Measurements from ENCODE around the gene ABCC1. TPM values are rescaled to one million over a fixed set of nuclear protein-coding genes. Genes with fewer than 3 reads are reported as not detected.

ABCC1 gene
- total RNA-seq, 2 experiments from 2014 or later, result 64.5 to 67.6 TPM

DNA sequence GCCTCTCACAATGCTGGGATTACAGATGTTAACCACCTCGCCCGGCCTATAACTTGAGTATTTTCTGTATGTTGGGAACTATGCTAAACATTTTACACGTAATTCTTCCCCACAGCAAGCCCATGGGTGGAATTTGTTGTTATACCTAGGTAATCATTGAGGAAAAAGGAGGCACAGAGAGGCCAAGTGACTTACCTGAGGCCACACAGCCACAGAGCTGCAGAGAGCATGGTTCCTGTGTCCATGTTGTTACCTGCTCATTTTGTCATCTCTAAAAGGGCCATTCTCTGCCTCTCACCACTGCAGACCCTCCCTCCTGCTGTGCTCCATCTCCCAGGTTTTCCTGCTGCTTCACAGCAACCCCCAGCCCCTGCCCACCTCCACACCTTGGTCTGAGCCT lies 135.5 kb downstream of the ABCC1 start:
- no peaks in the 10 kb centered on the region for H3K27me3 Mint-ChIP-seq
- intact Hi-C loops (cut with micrococcal nuclease), result no loop called here
- peak overlapping the region; percentile 20 for H3K27ac Mint-ChIP-seq
- no peak for ATAC-seq
- H3K36me3 Mint-ChIP-seq (ENCODE audit: low read depth), result peaks cover 64% of the 10 kb centered on the region
- peaks cover 7% of the 10 kb centered on the region for H3K9me3 Mint-ChIP-seq
- ChIA-PET CTCF (no interaction called here), POLR2A (interaction anchor here (0.6 kb wide), 1 partner anchor 29 kb away, joined by 3 read pairs; no protein-coding TSS in a partner anchor)
- TF ChIP-seq, protein P1, sequence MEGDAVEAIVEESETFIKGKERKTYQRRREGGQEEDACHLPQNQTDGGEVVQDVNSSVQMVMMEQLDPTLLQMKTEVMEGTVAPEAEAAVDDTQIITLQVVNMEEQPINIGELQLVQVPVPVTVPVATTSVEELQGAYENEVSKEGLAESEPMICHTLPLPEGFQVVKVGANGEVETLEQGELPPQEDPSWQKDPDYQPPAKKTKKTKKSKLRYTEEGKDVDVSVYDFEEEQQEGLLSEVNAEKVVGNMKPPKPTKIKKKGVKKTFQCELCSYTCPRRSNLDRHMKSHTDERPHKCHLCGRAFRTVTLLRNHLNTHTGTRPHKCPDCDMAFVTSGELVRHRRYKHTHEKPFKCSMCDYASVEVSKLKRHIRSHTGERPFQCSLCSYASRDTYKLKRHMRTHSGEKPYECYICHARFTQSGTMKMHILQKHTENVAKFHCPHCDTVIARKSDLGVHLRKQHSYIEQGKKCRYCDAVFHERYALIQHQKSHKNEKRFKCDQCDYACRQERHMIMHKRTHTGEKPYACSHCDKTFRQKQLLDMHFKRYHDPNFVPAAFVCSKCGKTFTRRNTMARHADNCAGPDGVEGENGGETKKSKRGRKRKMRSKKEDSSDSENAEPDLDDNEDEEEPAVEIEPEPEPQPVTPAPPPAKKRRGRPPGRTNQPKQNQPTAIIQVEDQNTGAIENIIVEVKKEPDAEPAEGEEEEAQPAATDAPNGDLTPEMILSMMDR (IDR thresholded peaks at IDR 0.05), result no peak
- no peaks in the 10 kb centered on the region for H3K4me1 Mint-ChIP-seq (ENCODE audit: low read depth)
- H3K4me3 Mint-ChIP-seq, result no peak overlapping the region
- no peak for DNase-seq

DNA sequence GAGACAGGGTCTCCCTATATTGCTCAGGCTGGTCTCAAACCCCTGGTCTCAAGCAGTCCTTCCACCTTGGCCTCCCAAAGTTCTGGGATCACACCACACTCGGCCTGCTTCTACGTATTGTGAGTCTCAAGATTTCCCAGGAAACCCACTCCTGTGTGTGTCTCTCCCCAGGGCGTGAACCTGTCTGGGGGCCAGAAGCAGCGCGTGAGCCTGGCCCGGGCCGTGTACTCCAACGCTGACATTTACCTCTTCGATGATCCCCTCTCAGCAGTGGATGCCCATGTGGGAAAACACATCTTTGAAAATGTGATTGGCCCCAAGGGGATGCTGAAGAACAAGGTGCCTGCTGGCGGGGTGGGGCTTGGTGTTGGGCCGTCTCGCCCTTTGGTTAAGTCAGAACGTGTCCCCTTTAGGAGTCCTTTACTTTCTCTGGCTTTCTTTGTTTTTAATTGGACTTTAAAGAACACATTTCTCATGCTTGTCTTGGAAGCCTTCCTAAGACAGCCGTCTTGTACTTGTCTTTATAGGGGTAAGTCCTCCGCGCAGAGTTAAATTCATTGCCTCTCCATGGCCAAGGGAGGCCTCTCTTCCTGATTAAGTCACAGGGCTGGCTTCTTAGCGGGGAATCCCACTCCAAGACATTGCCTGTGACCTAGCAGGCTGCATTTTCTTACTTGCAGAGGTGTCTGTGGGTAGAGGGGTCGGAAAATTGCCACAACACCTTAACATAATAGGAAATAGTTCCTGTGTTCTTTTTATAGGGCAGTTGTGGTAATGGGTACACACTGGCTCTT lies 137.4 kb downstream of the ABCC1 start:
- ChIA-PET POLR2A (no interaction called here), CTCF (no interaction called here)
- TF ChIP-seq, protein P1 (IDR thresholded peaks at IDR 0.05), result no peak
- no peak for DNase-seq
- intact Hi-C loops (cut with micrococcal nuclease), result no loop called here
- H3K36me3 Mint-ChIP-seq (ENCODE audit: low read depth), result peaks cover 62% of the 10 kb centered on the region
- no peaks in the 10 kb centered on the region for H3K4me1 Mint-ChIP-seq (ENCODE audit: low read depth)
- H3K4me3 Mint-ChIP-seq, result no peak overlapping the region
- ATAC-seq, result no peak
- H3K27ac Mint-ChIP-seq, result peak overlapping the region; percentile 21
- no peaks in the 10 kb centered on the region for H3K27me3 Mint-ChIP-seq
- H3K9me3 Mint-ChIP-seq, result peaks cover 7% of the 10 kb centered on the region

DNA sequence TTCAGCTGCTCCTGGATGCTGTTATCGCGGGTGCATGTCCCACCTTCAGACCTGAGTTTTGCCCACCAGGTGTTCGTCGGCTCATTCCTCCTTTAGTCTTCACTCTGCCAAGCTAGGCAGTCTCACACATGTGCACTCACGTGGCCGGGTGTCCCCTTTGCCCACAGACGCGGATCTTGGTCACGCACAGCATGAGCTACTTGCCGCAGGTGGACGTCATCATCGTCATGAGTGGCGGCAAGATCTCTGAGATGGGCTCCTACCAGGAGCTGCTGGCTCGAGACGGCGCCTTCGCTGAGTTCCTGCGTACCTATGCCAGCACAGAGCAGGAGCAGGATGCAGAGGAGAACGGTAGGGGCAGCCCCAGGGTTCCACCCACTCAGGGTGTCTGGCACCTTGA lies 140.8 kb downstream of the ABCC1 start:
- ChIA-PET CTCF (no interaction called here), POLR2A (no interaction called here)
- Mint-ChIP-seq H3K27ac (no peak overlapping the region), H3K4me3 (no peak overlapping the region), H3K36me3 (ENCODE audit: low read depth) (peaks cover 48% of the 10 kb centered on the region), H3K27me3 (no peaks in the 10 kb centered on the region), H3K9me3 (no peaks in the 10 kb centered on the region), H3K4me1 (ENCODE audit: low read depth) (peaks cover 4% of the 10 kb centered on the region)
- DNase-seq (no peak), ATAC-seq (no peak)
- intact Hi-C loops (cut with micrococcal nuclease), result no loop called here
- TF ChIP-seq, protein P1 (IDR thresholded peaks at IDR 0.05), result no peak

DNA sequence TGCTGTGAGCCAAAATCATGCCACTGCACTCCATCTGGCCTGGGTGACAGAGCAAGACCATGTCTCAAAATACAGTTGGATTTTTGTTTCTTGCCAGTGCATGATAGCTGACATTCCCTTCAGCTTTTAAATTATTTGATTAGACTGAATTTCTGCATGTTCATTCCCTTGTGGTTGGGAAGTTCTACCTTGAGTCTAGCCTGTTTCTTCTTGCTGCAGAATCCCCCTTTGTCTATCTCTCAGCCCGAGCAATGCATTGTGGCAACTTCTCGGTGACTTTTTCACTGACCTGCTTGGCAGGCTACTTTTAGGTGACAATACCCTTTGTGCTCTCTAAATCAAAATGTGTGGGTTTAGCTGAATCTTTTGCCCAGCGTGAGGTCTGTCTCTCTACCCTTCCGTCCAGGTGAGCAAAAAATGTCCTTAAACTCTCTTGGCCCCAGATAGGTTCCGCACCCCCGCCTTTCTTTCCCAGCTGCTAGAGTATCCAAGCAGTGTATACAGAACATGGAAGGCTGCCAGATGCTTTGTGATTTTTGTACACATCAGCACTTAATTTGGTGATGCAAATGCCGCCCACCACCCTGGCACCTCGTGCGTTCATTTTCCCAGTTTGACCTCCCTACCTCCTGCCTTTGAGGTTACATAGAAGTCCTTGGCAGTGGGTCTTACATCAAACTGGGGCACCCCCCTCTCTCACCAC lies 143.7 kb downstream of the ABCC1 start:
- CTCF ChIA-PET, result no interaction called here
- no peak for DNase-seq
- ATAC-seq, result no peak
- H3K27me3 Mint-ChIP-seq, result no peaks in the 10 kb centered on the region
- TF ChIP-seq, protein P1 (IDR thresholded peaks at IDR 0.05), result no peak
- H3K9me3 Mint-ChIP-seq, result no peaks in the 10 kb centered on the region
- peak overlapping the region; percentile 38 for H3K27ac Mint-ChIP-seq
- intact Hi-C loops (cut with micrococcal nuclease), result no loop called here
- POLR2A ChIA-PET, result no interaction called here
- H3K4me3 Mint-ChIP-seq, result no peak overlapping the region
- H3K36me3 Mint-ChIP-seq (ENCODE audit: low read depth), result peaks cover 41% of the 10 kb centered on the region
- peaks cover 4% of the 10 kb centered on the region for H3K4me1 Mint-ChIP-seq (ENCODE audit: low read depth)

Measured in activated CD8-positive, alpha-beta T cell treated with anti-CD3 and anti-CD28 coated beads for 36 hours (primary cell).